ENCODE data around the gene CD300C.

- TF ChIP-seq, protein P1, sequence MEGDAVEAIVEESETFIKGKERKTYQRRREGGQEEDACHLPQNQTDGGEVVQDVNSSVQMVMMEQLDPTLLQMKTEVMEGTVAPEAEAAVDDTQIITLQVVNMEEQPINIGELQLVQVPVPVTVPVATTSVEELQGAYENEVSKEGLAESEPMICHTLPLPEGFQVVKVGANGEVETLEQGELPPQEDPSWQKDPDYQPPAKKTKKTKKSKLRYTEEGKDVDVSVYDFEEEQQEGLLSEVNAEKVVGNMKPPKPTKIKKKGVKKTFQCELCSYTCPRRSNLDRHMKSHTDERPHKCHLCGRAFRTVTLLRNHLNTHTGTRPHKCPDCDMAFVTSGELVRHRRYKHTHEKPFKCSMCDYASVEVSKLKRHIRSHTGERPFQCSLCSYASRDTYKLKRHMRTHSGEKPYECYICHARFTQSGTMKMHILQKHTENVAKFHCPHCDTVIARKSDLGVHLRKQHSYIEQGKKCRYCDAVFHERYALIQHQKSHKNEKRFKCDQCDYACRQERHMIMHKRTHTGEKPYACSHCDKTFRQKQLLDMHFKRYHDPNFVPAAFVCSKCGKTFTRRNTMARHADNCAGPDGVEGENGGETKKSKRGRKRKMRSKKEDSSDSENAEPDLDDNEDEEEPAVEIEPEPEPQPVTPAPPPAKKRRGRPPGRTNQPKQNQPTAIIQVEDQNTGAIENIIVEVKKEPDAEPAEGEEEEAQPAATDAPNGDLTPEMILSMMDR (IDR thresholded peaks at IDR 0.05; ENCODE audit: insufficient read depth, low read depth, low read length), result no peak
- no peak for TF ChIP-seq EZH2 (IDR thresholded peaks at IDR 0.05; ENCODE audit: insufficient read depth, low read length)
Measured at GRCh38 chr17:74555427-74555940, 9.6 kb upstream of the CD300C start.

Measured in astrocyte (in vitro differentiated cells and primary cell).